Parathyroid adenoma (tissue), 2 donors: ENCODE results near the gene COQ5.

ENCODE experiments used
- H2AFZ ChIP-seq: fragments of 300-600 bp; sonication (generic); one replicate; pipeline ENCODE4 v1.7.0; 2017; ENCODE audit warnings: antibody characterized with exemption, mild to moderate bottlenecking
- H3K27ac ChIP-seq: fragments of 300-600 bp; sonication (generic); one replicate; pipeline ENCODE4 v1.7.0; 2017
- H3K27me3 ChIP-seq: fragments of 300-600 bp; sonication (generic); one replicate; pipeline ENCODE4 v1.7.0; 2017; ENCODE audit warnings: low read length; ENCODE audit not compliant: control insufficient read depth, insufficient read depth
- H3K36me3 ChIP-seq: fragments of 300-600 bp; sonication (generic); one replicate; pipeline ENCODE4 v1.7.0; 2017; ENCODE audit warnings: low read length; ENCODE audit not compliant: control insufficient read depth, insufficient read depth
- H3K4me1 ChIP-seq: fragments of 300-600 bp; sonication (generic); one replicate; pipeline ENCODE4 v1.7.0; 2017; ENCODE audit warnings: control low read depth
- H3K4me2 ChIP-seq: fragments of 300-600 bp; sonication (generic); one replicate; pipeline ENCODE4 v1.7.0; 2017; ENCODE audit warnings: low read length
- H3K4me3 ChIP-seq: fragments of 300-600 bp; sonication (generic); one replicate; pipeline ENCODE4 v1.7.0; 2017; ENCODE audit warnings: low read depth, low read length
- H3K79me2 ChIP-seq: fragments of 300-600 bp; sonication (generic); one replicate; pipeline ENCODE4 v1.7.0; 2017; ENCODE audit warnings: control low read depth
- H3K9ac ChIP-seq: fragments of 300-600 bp; sonication (generic); one replicate; pipeline ENCODE4 v1.7.0; 2017; ENCODE audit warnings: mild to moderate bottlenecking
- H3K9me3 ChIP-seq: fragments of 300-600 bp; sonication (generic); one replicate; pipeline ENCODE4 v1.7.0; 2017; ENCODE audit warnings: low read length; ENCODE audit not compliant: control insufficient read depth
- CTCF ChIP-seq: fragments of 300-600 bp; sonication (generic); IDR thresholded peaks from one replicate; pipeline ENCODE4 v1.7.0; 2017; ENCODE audit warnings: antibody characterized with exemption, mild to moderate bottlenecking
- donor health status: primary hyperparathyroidism.

COQ5 gene

GRCh38 chr12:120495731-120496412 is 33.1 kb downstream of the COQ5 start, which contains the start of gene DYNLL1:
Gene DYNLL1 (plus strand): TSS chr12:120496113. CDS start chr12:120496422, 309 bp downstream.
- TF ChIP-seq CTCF, result no peak

DNA sequence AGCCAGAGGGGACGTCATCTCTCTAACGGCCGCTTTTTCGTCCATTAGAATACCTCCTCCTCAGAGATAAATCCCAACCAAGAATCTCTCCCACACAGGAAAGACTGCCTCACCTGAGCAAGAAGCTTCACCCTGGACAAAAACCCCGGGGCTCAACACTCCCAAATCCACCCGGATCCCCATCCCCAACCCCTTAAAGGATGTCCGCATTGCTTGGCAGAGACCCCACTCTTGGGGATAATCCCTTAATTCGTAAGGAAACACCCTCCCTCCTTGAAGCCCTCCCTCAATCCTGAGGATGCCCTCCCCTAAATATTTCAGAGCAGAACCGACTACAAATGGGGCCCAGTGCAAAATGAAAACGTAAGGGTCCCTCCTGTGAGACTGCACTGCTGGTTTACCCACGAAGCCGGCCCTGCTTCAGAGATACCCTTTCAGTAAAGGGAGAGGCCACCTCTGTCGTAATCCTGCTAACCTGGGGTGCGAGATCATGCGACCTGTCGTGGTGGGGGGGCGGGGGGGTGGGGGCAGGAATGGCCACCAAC is 33.7 kb downstream of the COQ5 start:
- no peak for TF ChIP-seq CTCF
- H3K79me2 ChIP-seq, result no peaks in the 10 kb centered on the region
- no peaks in the 10 kb centered on the region for H3K27me3 ChIP-seq
- H3K4me3 ChIP-seq, result peak overlapping the region; percentile 89
- H2AFZ ChIP-seq, result peak overlapping the region; percentile 81
- H3K9me3 ChIP-seq, result no peaks in the 10 kb centered on the region
- peak overlapping the region; percentile 38 for H3K27ac ChIP-seq
- no peaks in the 10 kb centered on the region for H3K36me3 ChIP-seq
- H3K4me1 ChIP-seq, result no peaks in the 10 kb centered on the region
- peak overlapping the region; percentile 78 for H3K4me2 ChIP-seq
- no peak overlapping the region for H3K9ac ChIP-seq

More at GRCh38 chr12:120495731-120496412, 33.1 kb downstream of the COQ5 start, which contains the start of gene DYNLL1:
- Histone ChIP-seq H3K4me1 (no peaks in the 10 kb centered on the region), H3K79me2 (no peaks in the 10 kb centered on the region), H3K9me3 (no peaks in the 10 kb centered on the region), H3K4me3 (peak within 1 kb of the TSS; percentile 89), H3K36me3 (no peaks in the 10 kb centered on the region), H3K9ac (no peak within 1 kb of the TSS), H3K27ac (peak within 1 kb of the TSS; percentile 79), H3K4me2 (peak within 1 kb of the TSS; percentile 78), H2AFZ (peak within 1 kb of the TSS; percentile 81), H3K27me3 (no peaks in the 10 kb centered on the region)

DNA sequence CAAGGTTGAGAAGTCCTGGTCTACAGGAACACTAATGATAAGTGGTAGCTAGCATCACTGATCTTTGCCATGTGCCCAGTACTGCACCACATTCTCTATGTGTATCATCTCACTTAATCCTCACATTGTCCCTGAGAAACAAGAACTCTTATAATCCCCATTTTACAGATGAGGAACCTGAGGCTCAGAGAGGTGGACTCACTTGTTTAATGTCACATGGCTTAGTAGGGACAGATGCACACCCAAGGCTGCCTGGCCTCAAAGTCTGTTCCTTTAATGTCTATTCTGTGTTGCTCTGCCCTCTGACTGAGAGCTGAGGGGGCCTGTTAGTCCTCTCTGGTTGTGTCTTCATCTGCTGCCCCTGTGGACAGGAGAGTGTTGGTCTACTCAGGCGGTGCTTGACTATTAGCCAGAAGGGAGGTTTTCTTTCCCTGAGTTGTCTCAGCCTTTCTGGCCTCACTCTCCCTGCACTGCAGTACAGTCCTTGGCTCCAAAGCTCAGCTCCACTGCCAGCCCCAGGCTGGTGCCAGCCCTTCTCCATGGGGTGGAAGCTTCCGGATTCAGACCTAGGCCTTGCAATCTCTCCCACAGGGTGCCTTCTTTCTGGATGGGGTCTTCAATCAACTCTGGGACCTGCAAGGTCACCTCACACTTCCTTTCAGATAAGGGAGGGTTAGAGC is 38.0 kb downstream of the COQ5 start:
- H3K27ac ChIP-seq, result no peak overlapping the region
- no peaks in the 10 kb centered on the region for H3K79me2 ChIP-seq
- no peaks in the 10 kb centered on the region for H3K36me3 ChIP-seq
- H3K9me3 ChIP-seq, result no peaks in the 10 kb centered on the region
- H3K9ac ChIP-seq, result no peak overlapping the region
- no peaks in the 10 kb centered on the region for H3K4me1 ChIP-seq
- TF ChIP-seq CTCF, result no peak
- H2AFZ ChIP-seq, result no peak overlapping the region
- no peak overlapping the region for H3K4me2 ChIP-seq
- no peak overlapping the region for H3K4me3 ChIP-seq
- H3K27me3 ChIP-seq, result no peaks in the 10 kb centered on the region

DNA sequence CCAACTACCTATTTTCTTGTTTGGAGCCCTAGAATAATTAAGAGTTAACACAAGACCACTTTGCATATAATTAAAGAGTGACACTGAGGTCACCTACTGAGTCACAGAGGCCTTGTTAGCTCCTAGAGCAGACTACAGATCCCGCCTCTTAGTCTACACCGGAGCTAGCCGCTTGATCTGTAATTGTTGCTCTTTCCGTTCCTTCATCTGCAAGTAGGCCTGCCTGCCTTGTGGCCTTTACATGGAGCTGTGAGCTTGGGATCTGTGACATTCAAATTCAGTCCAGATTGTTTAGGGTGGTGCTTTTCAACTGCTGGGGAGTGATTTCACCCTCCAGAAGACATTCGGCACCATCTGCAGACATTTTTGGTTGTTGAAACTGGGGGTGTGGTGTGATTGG is 38.6 kb downstream of the COQ5 start:
- Histone ChIP-seq H3K4me3 (no peak overlapping the region), H3K4me2 (no peak overlapping the region), H2AFZ (no peak overlapping the region), H3K27ac (no peak overlapping the region), H3K4me1 (no peaks in the 10 kb centered on the region), H3K27me3 (no peaks in the 10 kb centered on the region), H3K36me3 (no peaks in the 10 kb centered on the region), H3K9ac (no peak overlapping the region), H3K79me2 (no peaks in the 10 kb centered on the region), H3K9me3 (no peaks in the 10 kb centered on the region)
- no peak for TF ChIP-seq CTCF
